ENCODE data around the gene BAK1. TPM values are rescaled to one million over a fixed set of nuclear protein-coding genes. Genes with fewer than 3 reads are reported as not detected.
"Not testable (repeated sequence)": the region's sequence is repeated elsewhere in the genome, so short reads cannot be mapped to it uniquely, and the experiment has no call there.

Gene BAK1
- polyA plus RNA-seq, 1 experiment: 13.0 TPM

DNA sequence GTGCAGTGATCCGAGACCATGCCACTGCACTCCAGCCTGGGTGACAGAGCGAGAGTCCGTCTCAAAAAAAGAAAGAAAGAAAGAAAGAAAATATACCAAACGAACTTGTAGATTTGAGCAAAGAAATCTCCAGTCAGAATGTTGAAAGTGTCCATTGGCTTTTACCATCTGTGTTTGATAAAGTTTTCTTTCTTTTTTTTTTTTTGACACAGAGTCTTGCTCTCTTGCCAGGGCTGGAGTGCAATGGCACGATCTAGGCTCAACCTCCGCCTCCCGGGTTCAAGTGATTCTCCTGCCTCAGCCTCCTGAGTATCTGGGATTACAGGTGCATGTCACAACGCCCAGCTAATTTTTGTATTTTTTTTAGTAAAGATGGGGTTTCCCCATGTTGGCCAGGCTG lies 21.3 kb downstream of the BAK1 start:
- Histone ChIP-seq H3K27ac (ENCODE audit: low read depth, low read length) (no peak overlapping the region), H3K9me3 (ENCODE audit: control insufficient read depth, insufficient read depth, low read length) (no peaks in the 10 kb centered on the region; the same call in 1 of the 2 replicates), H3K4me3 (ENCODE audit: low read depth, low read length) (no peak overlapping the region), H3K27me3 (ENCODE audit: control insufficient read depth, insufficient read depth, low read length) (no peaks in the 10 kb centered on the region)
- ChIA-PET POLR2A (no interaction called here), CTCF (no interaction called here)
- TF ChIP-seq, protein P1, sequence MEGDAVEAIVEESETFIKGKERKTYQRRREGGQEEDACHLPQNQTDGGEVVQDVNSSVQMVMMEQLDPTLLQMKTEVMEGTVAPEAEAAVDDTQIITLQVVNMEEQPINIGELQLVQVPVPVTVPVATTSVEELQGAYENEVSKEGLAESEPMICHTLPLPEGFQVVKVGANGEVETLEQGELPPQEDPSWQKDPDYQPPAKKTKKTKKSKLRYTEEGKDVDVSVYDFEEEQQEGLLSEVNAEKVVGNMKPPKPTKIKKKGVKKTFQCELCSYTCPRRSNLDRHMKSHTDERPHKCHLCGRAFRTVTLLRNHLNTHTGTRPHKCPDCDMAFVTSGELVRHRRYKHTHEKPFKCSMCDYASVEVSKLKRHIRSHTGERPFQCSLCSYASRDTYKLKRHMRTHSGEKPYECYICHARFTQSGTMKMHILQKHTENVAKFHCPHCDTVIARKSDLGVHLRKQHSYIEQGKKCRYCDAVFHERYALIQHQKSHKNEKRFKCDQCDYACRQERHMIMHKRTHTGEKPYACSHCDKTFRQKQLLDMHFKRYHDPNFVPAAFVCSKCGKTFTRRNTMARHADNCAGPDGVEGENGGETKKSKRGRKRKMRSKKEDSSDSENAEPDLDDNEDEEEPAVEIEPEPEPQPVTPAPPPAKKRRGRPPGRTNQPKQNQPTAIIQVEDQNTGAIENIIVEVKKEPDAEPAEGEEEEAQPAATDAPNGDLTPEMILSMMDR (IDR thresholded peaks at IDR 0.05; ENCODE audit: low read depth, low read length): no peak
- no peak for DNase-seq (ENCODE audit: low read depth, low spot score)

DNA sequence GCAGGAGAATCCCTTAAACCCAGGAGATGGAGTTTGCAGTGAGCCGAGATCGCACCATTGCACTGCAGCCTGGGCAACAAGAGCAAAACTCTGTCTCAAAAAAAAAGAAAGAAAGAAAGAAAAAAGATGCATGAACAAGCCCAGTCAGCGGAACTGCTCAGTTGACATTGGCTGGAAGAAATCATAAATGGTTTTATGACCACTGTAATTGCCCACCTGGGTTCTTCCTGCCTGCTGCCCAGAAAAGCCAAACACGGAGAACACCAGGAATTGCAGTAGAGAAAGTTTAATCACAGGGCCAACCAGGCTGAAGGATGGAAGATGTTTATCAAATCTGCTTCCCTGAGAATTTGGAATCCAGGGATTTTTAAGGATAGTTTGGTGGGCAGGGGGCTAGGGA lies 22.7 kb downstream of the BAK1 start:
- TF ChIP-seq, protein P1 (IDR thresholded peaks at IDR 0.05; ENCODE audit: low read depth, low read length): no peak
- Histone ChIP-seq H3K27ac (ENCODE audit: low read depth, low read length) (no peak overlapping the region), H3K4me3 (ENCODE audit: low read depth, low read length) (no peak overlapping the region), H3K9me3 (ENCODE audit: control insufficient read depth, insufficient read depth, low read length) (no peaks in the 10 kb centered on the region; the same call in 1 of the 2 replicates), H3K27me3 (ENCODE audit: control insufficient read depth, insufficient read depth, low read length) (no peaks in the 10 kb centered on the region)
- ChIA-PET POLR2A (no interaction called here), CTCF (interaction anchor here (0.6 kb wide), 1 partner anchor 154 kb away, joined by 4 read pairs; the partner anchor contains the start of gene UQCC2)
- DNase-seq (ENCODE audit: low read depth, low spot score): no peak

- DNase-seq (ENCODE audit: low read depth, low spot score); H3K27ac ChIP-seq (ENCODE audit: low read depth, low read length); CTCF ChIA-PET; H3K4me3 ChIP-seq (ENCODE audit: low read depth, low read length); H3K9me3 ChIP-seq (ENCODE audit: control insufficient read depth, insufficient read depth, low read length); H3K27me3 ChIP-seq (ENCODE audit: control insufficient read depth, insufficient read depth, low read length); POLR2A ChIA-PET: not testable (repeated sequence)
Observed at GRCh38 chr6:33552883-33553282, 27.2 kb downstream of the BAK1 start.

DNA sequence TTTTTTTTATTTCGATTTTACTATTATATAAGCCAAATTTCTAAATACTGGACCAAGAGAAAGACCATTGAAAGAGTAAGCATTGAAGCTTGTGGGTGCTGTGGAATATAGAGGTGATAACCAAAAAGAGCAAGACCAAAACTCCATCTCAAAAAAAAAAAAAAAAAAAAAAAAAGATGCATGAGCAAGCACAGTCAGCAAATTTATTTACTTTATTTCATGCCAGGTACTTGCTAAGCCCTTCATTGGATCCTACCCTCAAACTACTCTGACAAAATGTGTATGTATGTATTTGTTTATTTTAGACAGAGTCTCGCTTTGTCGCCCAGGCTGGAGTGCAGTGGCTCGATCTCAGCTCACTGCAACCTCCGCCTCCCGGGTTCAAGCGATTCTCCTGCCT lies 27.8 kb downstream of the BAK1 start:
- CTCF ChIA-PET: no interaction called here
- POLR2A ChIA-PET: no interaction called here
- TF ChIP-seq, protein P1 (IDR thresholded peaks at IDR 0.05; ENCODE audit: low read depth, low read length): no peak

DNA sequence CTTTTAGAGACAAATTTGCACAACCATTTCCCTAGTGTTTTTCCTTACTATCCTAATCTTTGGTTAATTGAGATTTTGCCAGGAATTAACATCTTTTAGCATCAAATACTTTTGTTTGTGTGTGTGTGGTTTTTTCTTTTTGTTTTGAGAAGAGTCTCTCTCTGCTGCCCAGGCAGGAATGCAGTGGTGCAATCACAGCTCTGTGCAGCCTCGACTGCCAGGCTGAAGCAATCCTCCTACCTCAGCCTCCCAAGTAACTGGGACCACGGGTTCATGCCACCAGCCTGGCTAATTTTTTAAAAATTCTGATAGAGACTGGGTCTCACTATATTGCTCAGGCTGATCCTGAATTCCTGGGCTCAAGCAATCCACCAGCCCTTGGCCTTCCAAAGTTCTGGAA lies 28.5 kb downstream of the BAK1 start:
- POLR2A ChIA-PET: no interaction called here
- Histone ChIP-seq H3K4me3 (ENCODE audit: low read depth, low read length) (no peak overlapping the region), H3K9me3 (ENCODE audit: control insufficient read depth, insufficient read depth, low read length) (no peaks in the 10 kb centered on the region), H3K27ac (ENCODE audit: low read depth, low read length) (no peak overlapping the region), H3K27me3 (ENCODE audit: control insufficient read depth, insufficient read depth, low read length) (peaks cover 2% of the 10 kb centered on the region)
- TF ChIP-seq, protein P1 (IDR thresholded peaks at IDR 0.05; ENCODE audit: low read depth, low read length): no peak
- CTCF ChIA-PET: no interaction called here
- no peak for DNase-seq (ENCODE audit: low read depth, low spot score)

More for the DNA sequence above, 27.8 kb downstream of the BAK1 start:
- H3K4me3 ChIP-seq (ENCODE audit: low read depth, low read length): no peak overlapping the region
- no peaks in the 10 kb centered on the region; the same call in 1 of the 2 replicates for H3K9me3 ChIP-seq (ENCODE audit: control insufficient read depth, insufficient read depth, low read length)
- peaks cover 2% of the 10 kb centered on the region for H3K27me3 ChIP-seq (ENCODE audit: control insufficient read depth, insufficient read depth, low read length)
- no peak for DNase-seq (ENCODE audit: low read depth, low spot score)
- H3K27ac ChIP-seq (ENCODE audit: low read depth, low read length): no peak overlapping the region

GRCh38 chr6:33549896-33550295 lies 30.2 kb downstream of the BAK1 start:
- ChIA-PET CTCF (no interaction called here), POLR2A (no interaction called here)
- Histone ChIP-seq H3K27ac (ENCODE audit: low read depth, low read length) (no peak overlapping the region), H3K9me3 (ENCODE audit: control insufficient read depth, insufficient read depth, low read length) (no peaks in the 10 kb centered on the region), H3K27me3 (ENCODE audit: control insufficient read depth, insufficient read depth, low read length) (peaks cover 2% of the 10 kb centered on the region), H3K4me3 (ENCODE audit: low read depth, low read length) (no peak overlapping the region)
- no peak for DNase-seq (ENCODE audit: low read depth, low spot score)
- TF ChIP-seq, protein P1 (IDR thresholded peaks at IDR 0.05; ENCODE audit: low read depth, low read length): no peak

Measured in AG04450 (cell line).